RWPE2 (cell line): ENCODE results near the gene LAMB4.

Experiments used
- ATAC-seq: fragments of 200-7000 bp; cut with Tn5 transposase; 3 replicates; pipeline ENCODE4 v1.9.1; 2021; ENCODE audit warnings: low read depth
- DNase-seq: peaks from one replicate; pipeline ENCODE4 v3.0.0-alpha.2; 2020; ENCODE audit warnings: low spot score
- H3K27ac ChIP-seq: fragments of 450-650 bp; 2 replicates; pipeline ENCODE4 v1.5.1; 2017; ENCODE audit warnings: mild to moderate bottlenecking; ENCODE audit not compliant: poor library complexity, severe bottlenecking
- H3K27me3 ChIP-seq: fragments of 250-450 bp; sonication (Bioruptor Pico); 2 replicates; pipeline ENCODE4 v1.5.1; 2021; ENCODE audit warnings: mild to moderate bottlenecking, moderate library complexity; ENCODE audit not compliant: insufficient read depth, poor library complexity, severe bottlenecking
- H3K36me3 ChIP-seq: fragments of 250-450 bp; sonication (Bioruptor Pico); 2 replicates; pipeline ENCODE4 v1.5.1; 2020; ENCODE audit warnings: low read depth, mild to moderate bottlenecking, moderate library complexity
- H3K4me1 ChIP-seq: fragments of 250-450 bp; sonication (Bioruptor Pico); 2 replicates; pipeline ENCODE4 v1.5.1; 2021; ENCODE audit warnings: mild to moderate bottlenecking, moderate library complexity; ENCODE audit not compliant: insufficient read depth, poor library complexity, severe bottlenecking
- H3K4me3 ChIP-seq: fragments of 250-450 bp; sonication (Bioruptor Pico); 2 replicates; pipeline ENCODE4 v1.5.1; 2021; ENCODE audit warnings: mild to moderate bottlenecking, moderate library complexity; ENCODE audit not compliant: severe bottlenecking
- H3K9me3 ChIP-seq: fragments of 250-450 bp; sonication (Bioruptor Pico); 2 replicates; pipeline ENCODE4 v1.5.1; 2021; ENCODE audit warnings: mild to moderate bottlenecking, moderate library complexity; ENCODE audit not compliant: severe bottlenecking
- TF ChIP-seq, protein P1 (sequence below): fragments of 450-650 bp; IDR thresholded peaks from one replicate; pipeline ENCODE4 v1.5.1; 2017; ENCODE audit warnings: mild to moderate bottlenecking, moderate library complexity; ENCODE audit not compliant: poor library complexity, severe bottlenecking

Gene LAMB4

GRCh38 chr7:108066486-108066885, 63.7 kb downstream of the LAMB4 start:
- DNase-seq, result no peak

DNA sequence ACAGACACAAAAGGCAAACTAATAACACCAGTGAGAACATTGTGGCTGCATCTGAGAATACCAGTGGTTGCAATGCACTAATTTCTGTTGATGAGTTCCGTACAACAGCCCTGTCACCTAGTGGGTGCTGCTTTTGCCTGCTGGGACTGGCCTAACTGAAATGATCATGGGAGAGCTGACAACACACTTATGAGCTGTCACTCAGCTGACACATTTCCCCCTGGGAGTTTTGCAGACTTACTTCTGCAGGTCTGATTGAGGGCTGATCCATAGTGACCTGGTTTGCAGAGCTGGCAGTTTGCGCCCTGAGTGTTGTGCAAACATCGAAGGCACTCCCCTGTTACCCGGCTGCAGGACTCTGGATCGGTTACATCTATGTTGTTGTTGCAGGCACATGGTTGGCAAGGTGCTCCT, 66.6 kb downstream of the LAMB4 start:
- H3K4me3 ChIP-seq, result no peak overlapping the region
- H3K9me3 ChIP-seq, result no peaks in the 10 kb centered on the region
- no peaks in the 10 kb centered on the region for H3K27me3 ChIP-seq
- DNase-seq (no peak), ATAC-seq (peak; percentile 40)
- H3K36me3 ChIP-seq, result no peaks in the 10 kb centered on the region
- H3K4me1 ChIP-seq, result peaks cover 16% of the 10 kb centered on the region
- no peak overlapping the region for H3K27ac ChIP-seq
- TF ChIP-seq, protein P1, sequence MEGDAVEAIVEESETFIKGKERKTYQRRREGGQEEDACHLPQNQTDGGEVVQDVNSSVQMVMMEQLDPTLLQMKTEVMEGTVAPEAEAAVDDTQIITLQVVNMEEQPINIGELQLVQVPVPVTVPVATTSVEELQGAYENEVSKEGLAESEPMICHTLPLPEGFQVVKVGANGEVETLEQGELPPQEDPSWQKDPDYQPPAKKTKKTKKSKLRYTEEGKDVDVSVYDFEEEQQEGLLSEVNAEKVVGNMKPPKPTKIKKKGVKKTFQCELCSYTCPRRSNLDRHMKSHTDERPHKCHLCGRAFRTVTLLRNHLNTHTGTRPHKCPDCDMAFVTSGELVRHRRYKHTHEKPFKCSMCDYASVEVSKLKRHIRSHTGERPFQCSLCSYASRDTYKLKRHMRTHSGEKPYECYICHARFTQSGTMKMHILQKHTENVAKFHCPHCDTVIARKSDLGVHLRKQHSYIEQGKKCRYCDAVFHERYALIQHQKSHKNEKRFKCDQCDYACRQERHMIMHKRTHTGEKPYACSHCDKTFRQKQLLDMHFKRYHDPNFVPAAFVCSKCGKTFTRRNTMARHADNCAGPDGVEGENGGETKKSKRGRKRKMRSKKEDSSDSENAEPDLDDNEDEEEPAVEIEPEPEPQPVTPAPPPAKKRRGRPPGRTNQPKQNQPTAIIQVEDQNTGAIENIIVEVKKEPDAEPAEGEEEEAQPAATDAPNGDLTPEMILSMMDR, result no peak

More at GRCh38 chr7:108066486-108066885, 63.7 kb downstream of the LAMB4 start:
- peak; percentile 96 for ATAC-seq
- H3K27ac ChIP-seq, result peak overlapping the region; percentile 42
- H3K9me3 ChIP-seq, result no peaks in the 10 kb centered on the region
- peaks cover 16% of the 10 kb centered on the region for H3K4me1 ChIP-seq
- H3K4me3 ChIP-seq, result no peak overlapping the region
- H3K27me3 ChIP-seq, result no peaks in the 10 kb centered on the region
- H3K36me3 ChIP-seq, result no peaks in the 10 kb centered on the region
- TF ChIP-seq, protein P1, result no peak

DNA sequence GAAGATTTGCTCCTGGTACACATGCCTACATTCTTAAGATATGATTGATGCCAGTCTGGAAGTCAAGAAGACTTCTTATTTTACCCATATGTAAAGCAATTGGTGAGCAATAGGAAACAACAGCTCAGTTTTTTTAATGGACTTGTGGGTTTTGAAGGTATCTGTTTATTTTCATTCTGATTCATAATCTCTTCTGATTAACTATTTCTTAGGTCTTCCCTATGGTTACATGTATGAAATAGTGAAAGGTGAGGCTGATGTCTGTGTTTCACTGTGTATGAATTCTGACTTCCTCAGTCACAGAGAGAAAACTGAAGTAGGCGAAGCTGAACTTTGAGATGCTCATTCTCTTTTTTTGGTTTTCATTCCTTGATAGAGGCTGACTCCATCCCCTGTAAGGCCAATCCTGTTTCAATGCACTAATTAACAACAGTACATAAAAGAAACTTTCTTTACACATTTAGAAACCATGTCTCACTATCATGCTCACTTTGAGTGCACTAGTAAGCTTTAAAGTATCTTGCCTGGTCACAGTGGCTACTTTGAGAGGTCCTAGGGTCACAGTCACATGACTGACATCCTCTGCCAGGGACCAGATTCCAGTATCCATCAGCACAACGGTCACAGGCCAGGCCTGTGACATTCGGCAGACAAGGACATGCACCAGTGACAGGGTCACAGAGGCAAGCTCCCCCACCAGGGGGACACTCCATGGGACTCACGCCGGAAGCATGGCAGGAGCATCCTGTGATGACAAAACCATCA, 67.7 kb downstream of the LAMB4 start:
- TF ChIP-seq, protein P1, result no peak
- no peak for DNase-seq
- ATAC-seq, result peak; percentile 8; the same call in 1 of the 3 replicates

GRCh38 chr7:108059526-108059925, 70.6 kb downstream of the LAMB4 start:
- Histone ChIP-seq H3K4me3 (no peak overlapping the region), H3K4me1 (peaks cover 4% of the 10 kb centered on the region), H3K36me3 (no peaks in the 10 kb centered on the region), H3K27me3 (no peaks in the 10 kb centered on the region), H3K27ac (no peak overlapping the region), H3K9me3 (no peaks in the 10 kb centered on the region)
- TF ChIP-seq, protein P1, result no peak
- DNase-seq (no peak), ATAC-seq (no peak)

More for the DNA sequence above, 67.7 kb downstream of the LAMB4 start:
- Histone ChIP-seq H3K27ac (peak overlapping the region; percentile 0), H3K4me3 (no peak overlapping the region), H3K27me3 (no peaks in the 10 kb centered on the region), H3K9me3 (no peaks in the 10 kb centered on the region), H3K36me3 (no peaks in the 10 kb centered on the region), H3K4me1 (peaks cover 16% of the 10 kb centered on the region)

GRCh38 chr7:108057951-108058481, 72.1 kb downstream of the LAMB4 start:
- ATAC-seq, result no peak
- H3K36me3 ChIP-seq, result no peaks in the 10 kb centered on the region
- H3K4me1 ChIP-seq, result peaks cover 4% of the 10 kb centered on the region
- no peak overlapping the region for H3K27ac ChIP-seq
- H3K9me3 ChIP-seq, result no peaks in the 10 kb centered on the region
- TF ChIP-seq, protein P1, result no peak
- H3K27me3 ChIP-seq, result no peaks in the 10 kb centered on the region
- no peak overlapping the region for H3K4me3 ChIP-seq
- DNase-seq, result no peak
